Hematopoietic multipotent progenitor cell treated with erythropoietin and hydrocortisone succinate and interleukin-3 and kit ligand, for 6 days (in vitro differentiated cells): ENCODE data around the gene CCNA1.

Source experiments
- DNase-seq: peaks from one replicate; pipeline ENCODE4 v3.0.0-alpha.2; 2015

Gene CCNA1

DNA sequence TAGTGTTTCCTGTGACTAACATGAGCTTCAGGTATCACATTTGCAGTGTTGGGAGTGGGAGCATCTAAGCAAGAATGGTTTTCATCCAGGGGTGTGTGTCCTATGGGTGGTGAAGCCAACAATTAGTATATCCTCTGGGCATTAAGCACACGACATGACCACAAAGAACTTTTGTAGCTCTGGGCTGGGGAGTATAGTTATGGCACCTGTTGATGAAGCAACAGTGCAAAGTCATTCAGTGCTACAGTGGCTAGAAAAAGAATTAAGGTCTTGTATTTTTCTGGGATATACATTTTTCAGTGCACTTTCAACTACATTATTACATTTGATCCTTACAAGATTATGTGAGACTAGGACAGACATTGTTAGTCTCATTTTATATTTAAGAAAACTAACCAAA lies 21.8 kb downstream of the CCNA1 start:
- no peak for DNase-seq

DNA sequence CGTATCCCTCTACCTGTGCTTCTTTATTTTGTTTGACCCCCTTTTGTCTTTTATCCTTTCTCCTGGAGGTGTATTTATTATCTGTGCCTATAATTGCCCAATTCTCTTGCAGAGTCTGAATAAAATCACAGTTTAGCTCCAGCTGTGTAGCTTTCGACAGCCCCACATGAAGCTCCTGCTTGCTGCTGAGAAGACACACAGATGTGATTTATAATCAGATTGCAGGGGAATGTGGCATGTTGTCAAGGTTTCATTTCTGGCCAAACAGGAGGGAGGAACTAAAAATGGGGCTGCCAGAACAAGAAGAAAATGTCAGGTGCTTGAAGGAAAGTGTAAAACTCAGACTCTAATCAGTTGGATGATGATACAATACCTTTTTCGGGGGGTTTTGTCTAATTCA lies 22.7 kb downstream of the CCNA1 start:
- DNase-seq: no peak

DNA sequence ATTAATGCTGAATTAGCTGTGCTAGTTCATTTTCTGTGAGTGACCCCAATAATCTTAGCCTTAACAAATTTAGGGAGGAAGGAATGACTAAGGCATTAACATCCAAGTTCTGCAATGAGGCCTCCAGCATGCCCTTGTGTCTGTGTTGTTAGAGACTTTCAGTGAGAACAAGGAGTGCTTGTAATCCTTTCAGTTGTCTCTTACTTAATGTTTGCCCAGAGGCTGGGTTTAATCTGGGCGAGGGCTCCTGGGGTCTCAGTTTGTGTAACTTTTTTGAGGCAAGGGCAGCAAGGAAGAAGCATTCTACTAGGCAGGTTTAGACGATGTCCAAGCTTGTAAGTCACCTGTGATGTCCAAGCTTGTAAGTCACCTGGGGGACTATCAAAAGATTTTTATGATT lies 24.3 kb downstream of the CCNA1 start:
- no peak for DNase-seq

DNA sequence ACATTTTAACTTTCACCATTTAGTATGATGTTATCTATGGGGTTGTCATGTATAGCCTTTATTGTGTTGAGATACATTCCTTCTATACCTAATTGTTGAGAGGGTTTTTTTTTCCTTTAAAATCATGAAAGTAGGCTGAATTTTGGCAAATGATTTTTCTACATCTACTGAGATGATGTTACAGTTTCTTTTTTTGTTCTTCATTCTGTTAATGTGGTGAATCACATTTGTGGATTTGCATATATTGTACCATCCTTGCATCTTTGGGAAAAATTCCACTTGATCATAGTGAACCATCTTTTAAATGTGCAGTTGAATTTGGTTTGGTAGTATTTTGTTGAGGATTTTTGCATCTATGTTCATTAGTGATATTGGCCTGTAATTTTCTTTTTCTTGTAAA lies 29.2 kb downstream of the CCNA1 start:
- no peak for DNase-seq

DNA sequence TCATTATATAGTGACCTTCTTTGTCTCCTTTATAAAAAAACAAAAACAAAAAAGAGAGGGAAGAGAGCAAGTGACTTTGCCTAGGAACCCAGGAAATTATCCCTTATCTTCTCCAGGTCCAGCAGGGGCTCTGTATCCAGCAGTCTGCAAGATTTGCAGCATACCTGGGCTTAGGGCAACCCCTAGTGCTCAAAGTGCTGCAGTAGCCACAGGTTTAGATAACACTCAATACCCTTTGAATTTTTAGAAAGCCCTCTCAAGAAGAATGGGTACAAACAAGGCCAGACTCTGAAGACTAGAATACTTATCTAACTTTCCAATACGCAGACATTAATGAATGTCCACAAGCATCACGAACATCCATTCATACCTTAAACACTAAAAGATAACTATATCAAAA lies 43.2 kb downstream of the CCNA1 start:
- peak; percentile 42 for DNase-seq

DNA sequence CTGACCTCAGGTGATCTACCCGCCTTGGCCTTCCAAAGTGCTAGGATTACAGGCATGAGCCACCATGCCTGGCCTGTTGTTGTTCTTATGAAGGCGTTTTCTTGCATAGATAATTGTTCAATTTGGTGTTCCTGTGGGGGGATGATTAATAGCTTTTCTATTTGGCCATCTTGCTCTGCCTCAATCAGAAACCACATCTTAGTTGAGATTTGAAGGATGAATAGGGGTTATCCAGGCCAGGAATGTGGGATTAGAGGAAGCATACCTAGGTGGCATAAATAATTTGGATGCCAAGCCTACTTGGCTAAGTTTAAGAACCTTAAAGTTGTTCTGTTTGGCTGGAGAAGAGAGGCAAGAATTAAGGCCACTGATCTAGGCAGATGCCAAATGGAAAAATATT lies 44.4 kb downstream of the CCNA1 start:
- no peak for DNase-seq

DNA sequence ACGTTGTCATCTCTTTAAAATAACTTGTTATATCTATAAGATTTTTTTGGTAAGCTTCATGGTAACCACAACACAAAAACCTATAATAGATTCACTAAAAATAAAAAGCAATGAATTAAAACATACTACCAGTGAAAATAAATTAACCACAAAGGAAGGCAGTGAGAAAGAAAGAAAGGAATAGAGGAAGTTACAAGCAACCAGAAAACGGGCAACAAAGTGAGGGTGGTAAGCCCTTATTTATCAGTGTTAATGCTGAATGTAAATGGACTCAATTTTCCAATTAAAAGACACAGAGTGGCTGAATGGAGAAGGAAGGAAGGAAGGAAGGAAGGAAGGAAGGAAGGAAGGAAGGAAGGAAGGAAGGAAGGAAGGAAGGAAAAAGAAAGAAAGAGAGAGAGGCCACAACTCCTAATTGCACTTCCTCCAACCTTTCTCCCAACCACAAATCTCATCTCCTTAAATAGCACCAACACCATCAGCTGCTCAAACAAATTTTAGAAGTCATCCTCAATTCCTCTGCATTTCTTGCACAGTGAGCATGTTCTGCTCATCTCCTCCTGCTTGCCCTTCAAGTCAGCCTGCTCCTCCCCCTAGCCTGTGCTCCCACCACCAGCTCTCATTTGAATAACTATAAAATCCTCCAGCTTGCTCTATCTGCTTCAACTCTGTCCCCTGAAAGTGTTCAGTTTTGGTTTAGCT lies 48.6 kb downstream of the CCNA1 start:
- peak; percentile 4 for DNase-seq

DNA sequence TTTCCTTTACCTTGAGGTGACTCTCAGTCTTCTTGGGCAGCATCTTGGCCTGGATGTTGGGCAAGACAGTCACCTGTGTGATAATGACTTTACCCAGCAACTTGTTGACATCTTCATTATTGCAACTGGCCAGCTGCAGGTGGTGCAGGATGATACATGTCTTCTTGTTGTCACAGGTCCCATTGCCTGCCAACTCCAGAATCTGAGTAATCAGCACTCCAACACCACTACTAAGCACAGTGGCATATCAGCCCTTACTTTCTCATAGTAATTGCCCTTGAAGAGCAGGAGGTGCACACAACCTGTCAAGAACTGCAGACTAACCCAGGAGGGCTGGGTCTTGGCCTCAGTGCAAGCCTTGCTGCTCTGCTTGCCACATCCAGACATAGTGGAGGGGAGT lies 57.8 kb downstream of the CCNA1 start:
- DNase-seq: no peak
